Breast epithelium (tissue), 3 donors: ENCODE measurements around the gene SETBP1.

Experiments used
- POLR2A ChIP-seq: fragments of 450-650 bp; IDR thresholded peaks from one replicate; pipeline ENCODE4 v1.6.1; 2016; ENCODE audit warnings: antibody characterized with exemption, mild to moderate bottlenecking, moderate library complexity
- TF ChIP-seq, protein P1 (sequence below), 3 donors: fragments of 450-650 bp; IDR thresholded peaks; one replicate each; pipeline ENCODE4 v1.5.1; 2016 to 2017; ENCODE audit warnings: antibody characterized with exemption in 3 of 3, mild to moderate bottlenecking in 3 of 3, moderate library complexity in 3 of 3

DNA sequence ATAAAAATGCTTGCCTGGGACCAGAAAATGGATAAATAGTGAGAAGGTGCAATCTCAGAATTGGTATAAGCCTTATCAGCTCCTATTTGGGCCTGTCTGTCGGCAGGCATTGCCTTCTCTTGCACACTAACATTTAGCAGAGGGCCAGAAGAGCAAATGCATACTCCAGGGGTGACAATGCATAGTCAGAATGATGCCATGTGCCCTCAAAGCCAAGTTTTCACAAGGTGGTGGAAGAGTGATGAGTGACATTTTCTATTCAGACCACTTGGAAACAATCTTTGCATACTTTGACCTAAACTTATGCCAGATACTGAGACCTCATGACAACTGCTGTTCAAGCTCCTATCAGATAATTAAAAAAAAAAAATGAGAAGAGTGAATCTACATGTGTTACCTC is 276.3 kb downstream of the SETBP1 start:
- TF ChIP-seq, protein P1, sequence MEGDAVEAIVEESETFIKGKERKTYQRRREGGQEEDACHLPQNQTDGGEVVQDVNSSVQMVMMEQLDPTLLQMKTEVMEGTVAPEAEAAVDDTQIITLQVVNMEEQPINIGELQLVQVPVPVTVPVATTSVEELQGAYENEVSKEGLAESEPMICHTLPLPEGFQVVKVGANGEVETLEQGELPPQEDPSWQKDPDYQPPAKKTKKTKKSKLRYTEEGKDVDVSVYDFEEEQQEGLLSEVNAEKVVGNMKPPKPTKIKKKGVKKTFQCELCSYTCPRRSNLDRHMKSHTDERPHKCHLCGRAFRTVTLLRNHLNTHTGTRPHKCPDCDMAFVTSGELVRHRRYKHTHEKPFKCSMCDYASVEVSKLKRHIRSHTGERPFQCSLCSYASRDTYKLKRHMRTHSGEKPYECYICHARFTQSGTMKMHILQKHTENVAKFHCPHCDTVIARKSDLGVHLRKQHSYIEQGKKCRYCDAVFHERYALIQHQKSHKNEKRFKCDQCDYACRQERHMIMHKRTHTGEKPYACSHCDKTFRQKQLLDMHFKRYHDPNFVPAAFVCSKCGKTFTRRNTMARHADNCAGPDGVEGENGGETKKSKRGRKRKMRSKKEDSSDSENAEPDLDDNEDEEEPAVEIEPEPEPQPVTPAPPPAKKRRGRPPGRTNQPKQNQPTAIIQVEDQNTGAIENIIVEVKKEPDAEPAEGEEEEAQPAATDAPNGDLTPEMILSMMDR (IDR thresholded peaks at IDR 0.05): no peak
- TF ChIP-seq POLR2A: no peak
